ENCODE data around the gene LRRN3.

LRRN3 gene

GRCh38 chr7:111146136-111146535 lies 55.2 kb downstream of the LRRN3 start:
- Histone ChIP-seq H3K4me3 (replicated peaks; ENCODE audit: low read depth, low read length) (no peak overlapping the region), H3K27me3 (replicated peaks; ENCODE audit: control insufficient read depth, insufficient read depth, low read length) (no peaks in the 10 kb centered on the region), H3K36me3 (ENCODE audit: control insufficient read depth, insufficient read depth, low read length) (no peaks in the 10 kb centered on the region)
- TF ChIP-seq CTCF (IDR thresholded peaks at IDR 0.05; ENCODE audit: insufficient read depth, low read length, poor library complexity, severe bottlenecking): no peak
- DNase-seq (ENCODE audit: extremely low read depth, insufficient read length): no peak

GRCh38 chr7:111147708-111148533 lies 57.0 kb downstream of the LRRN3 start:
- no peaks in the 10 kb centered on the region for H3K36me3 ChIP-seq (ENCODE audit: control insufficient read depth, insufficient read depth, low read length)
- no peaks in the 10 kb centered on the region for H3K27me3 ChIP-seq (replicated peaks; ENCODE audit: control insufficient read depth, insufficient read depth, low read length)
- no peak for DNase-seq (ENCODE audit: extremely low read depth, insufficient read length)
- TF ChIP-seq CTCF (IDR thresholded peaks at IDR 0.05; ENCODE audit: insufficient read depth, low read length, poor library complexity, severe bottlenecking): no peak
- H3K4me3 ChIP-seq (replicated peaks; ENCODE audit: low read depth, low read length): no peak overlapping the region

- no peak for TF ChIP-seq CTCF (IDR thresholded peaks at IDR 0.05; ENCODE audit: insufficient read depth, low read length, poor library complexity, severe bottlenecking)
- no peaks in the 10 kb centered on the region for H3K36me3 ChIP-seq (ENCODE audit: control insufficient read depth, insufficient read depth, low read length)
- no peak overlapping the region for H3K4me3 ChIP-seq (replicated peaks; ENCODE audit: low read depth, low read length)
- no peak for DNase-seq (ENCODE audit: extremely low read depth, insufficient read length)
- H3K27me3 ChIP-seq (replicated peaks; ENCODE audit: control insufficient read depth, insufficient read depth, low read length): no peaks in the 10 kb centered on the region
These were observed 59.8 kb downstream of the LRRN3 start for GRCh38 chr7:111150709-111151108.

GRCh38 chr7:111159426-111159825 lies 68.5 kb downstream of the LRRN3 start:
- no peaks in the 10 kb centered on the region for H3K36me3 ChIP-seq (ENCODE audit: control insufficient read depth, insufficient read depth, low read length)

GRCh38 chr7:111160297-111160696 lies 69.4 kb downstream of the LRRN3 start:
- no peak for DNase-seq (ENCODE audit: extremely low read depth, insufficient read length)
- no peak for TF ChIP-seq CTCF (IDR thresholded peaks at IDR 0.05; ENCODE audit: insufficient read depth, low read length, poor library complexity, severe bottlenecking)
- Histone ChIP-seq H3K27me3 (replicated peaks; ENCODE audit: control insufficient read depth, insufficient read depth, low read length) (no peaks in the 10 kb centered on the region), H3K36me3 (ENCODE audit: control insufficient read depth, insufficient read depth, low read length) (no peaks in the 10 kb centered on the region), H3K4me3 (replicated peaks; ENCODE audit: low read depth, low read length) (no peak overlapping the region)

More at GRCh38 chr7:111159426-111159825, 68.5 kb downstream of the LRRN3 start:
- Histone ChIP-seq H3K4me3 (replicated peaks; ENCODE audit: low read depth, low read length) (no peak overlapping the region), H3K27me3 (replicated peaks; ENCODE audit: control insufficient read depth, insufficient read depth, low read length) (no peaks in the 10 kb centered on the region)
- DNase-seq (ENCODE audit: extremely low read depth, insufficient read length): no peak
- no peak for TF ChIP-seq CTCF (IDR thresholded peaks at IDR 0.05; ENCODE audit: insufficient read depth, low read length, poor library complexity, severe bottlenecking)
